ENCODE results near the gene PLXNA2.

Gene PLXNA2, protein sequence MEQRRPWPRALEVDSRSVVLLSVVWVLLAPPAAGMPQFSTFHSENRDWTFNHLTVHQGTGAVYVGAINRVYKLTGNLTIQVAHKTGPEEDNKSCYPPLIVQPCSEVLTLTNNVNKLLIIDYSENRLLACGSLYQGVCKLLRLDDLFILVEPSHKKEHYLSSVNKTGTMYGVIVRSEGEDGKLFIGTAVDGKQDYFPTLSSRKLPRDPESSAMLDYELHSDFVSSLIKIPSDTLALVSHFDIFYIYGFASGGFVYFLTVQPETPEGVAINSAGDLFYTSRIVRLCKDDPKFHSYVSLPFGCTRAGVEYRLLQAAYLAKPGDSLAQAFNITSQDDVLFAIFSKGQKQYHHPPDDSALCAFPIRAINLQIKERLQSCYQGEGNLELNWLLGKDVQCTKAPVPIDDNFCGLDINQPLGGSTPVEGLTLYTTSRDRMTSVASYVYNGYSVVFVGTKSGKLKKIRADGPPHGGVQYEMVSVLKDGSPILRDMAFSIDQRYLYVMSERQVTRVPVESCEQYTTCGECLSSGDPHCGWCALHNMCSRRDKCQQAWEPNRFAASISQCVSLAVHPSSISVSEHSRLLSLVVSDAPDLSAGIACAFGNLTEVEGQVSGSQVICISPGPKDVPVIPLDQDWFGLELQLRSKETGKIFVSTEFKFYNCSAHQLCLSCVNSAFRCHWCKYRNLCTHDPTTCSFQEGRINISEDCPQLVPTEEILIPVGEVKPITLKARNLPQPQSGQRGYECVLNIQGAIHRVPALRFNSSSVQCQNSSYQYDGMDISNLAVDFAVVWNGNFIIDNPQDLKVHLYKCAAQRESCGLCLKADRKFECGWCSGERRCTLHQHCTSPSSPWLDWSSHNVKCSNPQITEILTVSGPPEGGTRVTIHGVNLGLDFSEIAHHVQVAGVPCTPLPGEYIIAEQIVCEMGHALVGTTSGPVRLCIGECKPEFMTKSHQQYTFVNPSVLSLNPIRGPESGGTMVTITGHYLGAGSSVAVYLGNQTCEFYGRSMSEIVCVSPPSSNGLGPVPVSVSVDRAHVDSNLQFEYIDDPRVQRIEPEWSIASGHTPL (N-terminal part only)

DNA sequence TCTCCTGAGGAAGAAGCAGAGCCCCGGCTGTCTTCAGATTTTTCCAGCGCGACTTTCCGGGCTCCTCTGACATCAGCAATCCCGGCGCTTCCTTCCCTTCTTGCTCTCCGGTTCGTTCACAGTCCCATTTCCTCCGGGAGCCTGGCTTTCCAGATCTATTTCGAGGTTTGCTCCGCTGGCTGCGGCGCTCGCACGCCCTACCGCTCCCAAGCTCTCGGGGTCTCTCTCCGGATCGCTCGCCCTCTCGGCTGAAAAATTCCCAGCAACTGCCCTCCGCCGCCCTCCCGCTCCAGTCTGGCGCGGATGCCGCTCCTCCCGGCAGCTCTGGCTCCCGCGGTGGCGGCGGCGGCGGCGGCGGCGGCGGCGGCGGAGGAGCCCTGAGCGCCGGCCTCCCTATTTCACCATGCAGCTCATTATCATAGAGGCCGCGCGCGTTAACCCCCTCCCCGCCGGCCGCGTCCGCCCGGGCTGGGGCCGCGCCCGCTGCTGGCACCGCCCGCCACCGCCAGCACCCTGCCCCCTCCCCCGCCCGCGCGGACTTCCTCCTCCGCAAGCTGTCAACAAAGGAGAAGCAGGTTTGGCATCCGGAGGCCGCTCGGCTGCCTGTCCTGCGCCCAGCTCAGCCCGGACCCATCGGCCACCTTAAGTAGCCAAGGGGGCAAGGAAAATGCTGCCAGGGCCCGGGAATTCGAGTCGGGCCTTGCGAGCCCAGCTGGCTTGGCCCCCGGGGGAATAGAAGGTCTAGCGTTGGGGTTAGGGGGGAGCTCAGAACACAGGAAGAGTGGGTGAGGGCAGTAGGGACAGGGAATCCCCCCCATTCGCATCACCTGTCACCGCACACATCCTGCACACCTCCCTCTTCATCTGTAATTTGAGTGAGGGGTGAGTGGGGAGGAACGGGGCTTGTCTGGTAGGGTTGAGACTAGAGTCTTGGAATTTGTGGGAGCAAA, at the start of gene PLXNA2:
TSS of gene PLXNA2 (minus strand) at position 418 of the 950 bp plus-strand sequence. CDS start 26,462 bp downstream, outside the sequence.
- TF ChIP-seq GATA2 (IDR thresholded peaks at IDR 0.05; ENCODE audit: low read depth, low read length): no peak
- TF ChIP-seq GATA3 (IDR thresholded peaks at IDR 0.05; ENCODE audit: low read depth, low read length): no peak

DNA sequence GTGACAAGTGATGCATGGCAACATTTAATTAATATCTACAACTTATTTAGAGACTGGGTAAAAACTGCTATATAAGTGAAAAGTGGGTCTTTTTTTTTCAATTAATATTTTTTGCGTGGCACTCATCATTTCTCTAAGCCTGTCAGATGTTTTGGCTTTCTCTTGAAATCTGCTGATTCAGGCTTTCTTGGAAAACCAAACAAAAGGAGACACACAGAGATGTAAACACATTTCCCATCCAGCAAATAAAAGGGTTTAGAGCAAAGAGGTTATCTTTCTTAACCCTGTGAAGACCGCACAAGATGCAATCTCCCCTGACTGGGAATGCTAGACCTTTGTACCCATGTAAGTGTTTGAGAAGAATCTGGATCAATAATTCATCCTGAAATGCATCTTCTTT, 48.7 kb upstream of the PLXNA2 start:
- TF ChIP-seq GATA3 (IDR thresholded peaks at IDR 0.05; ENCODE audit: low read depth, low read length) (no peak), GATA2 (IDR thresholded peaks at IDR 0.05; ENCODE audit: low read depth, low read length) (no peak)

DNA sequence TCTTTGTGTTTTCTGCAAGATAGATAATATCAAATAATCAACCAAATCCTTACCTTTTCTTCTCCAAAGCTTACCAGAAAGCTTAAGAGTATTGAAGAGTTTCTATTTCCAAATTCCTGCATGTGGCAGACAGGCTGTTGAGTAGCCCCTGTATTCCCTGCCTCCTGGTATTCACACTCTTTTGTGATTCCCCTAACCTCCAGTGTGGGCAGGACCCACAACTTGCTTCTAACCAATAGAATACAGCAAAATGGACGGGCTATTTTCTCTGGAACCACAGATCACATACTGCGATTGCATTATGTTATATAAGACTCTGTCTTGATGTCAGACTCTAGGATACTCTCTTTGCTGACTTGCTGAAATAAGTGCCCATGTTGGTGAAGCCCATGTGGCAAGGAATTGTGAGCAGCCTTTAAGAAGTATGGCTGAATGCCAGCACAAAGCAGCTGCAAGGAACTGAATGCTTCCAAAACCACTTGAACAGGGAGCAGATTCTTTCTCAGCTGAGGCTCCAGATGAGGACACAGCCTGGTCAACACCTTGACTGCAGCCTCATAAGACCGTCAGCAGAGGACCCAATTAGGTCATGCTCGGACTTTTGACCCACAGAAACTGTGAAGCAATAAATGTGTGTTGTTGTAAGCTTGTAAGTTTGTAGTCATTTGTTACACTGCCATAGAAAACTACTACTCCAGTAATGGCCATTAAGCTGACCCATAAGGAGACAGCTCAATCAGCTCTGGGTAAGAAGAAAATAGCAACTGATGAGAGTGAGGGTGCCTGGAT, 47.9 kb upstream of the PLXNA2 start:
- TF ChIP-seq GATA3 (IDR thresholded peaks at IDR 0.05; ENCODE audit: low read depth, low read length) (no peak), GATA2 (IDR thresholded peaks at IDR 0.05; ENCODE audit: low read depth, low read length) (no peak)

DNA sequence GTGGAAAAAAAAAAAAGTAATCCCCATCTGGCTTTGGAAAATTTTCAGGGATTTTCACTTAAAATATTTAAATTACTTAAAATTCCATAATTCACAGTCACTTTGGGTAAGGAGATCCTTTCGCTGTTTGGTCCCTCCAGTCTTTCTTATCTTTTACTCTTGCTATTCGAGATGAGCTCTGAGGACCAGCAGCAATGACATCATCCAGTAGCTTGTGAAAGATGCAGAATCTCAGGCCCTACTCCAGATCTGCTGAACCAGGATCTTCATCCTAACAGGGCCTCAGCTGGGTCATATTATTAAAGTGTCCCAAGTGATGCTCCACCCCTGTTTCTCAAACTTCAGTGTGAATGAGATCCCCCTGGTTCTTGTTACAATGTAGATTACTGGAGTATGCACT, 46.9 kb upstream of the PLXNA2 start:
- no peak for TF ChIP-seq GATA3 (IDR thresholded peaks at IDR 0.05; ENCODE audit: low read depth, low read length)
- no peak for TF ChIP-seq GATA2 (IDR thresholded peaks at IDR 0.05; ENCODE audit: low read depth, low read length)

- TF ChIP-seq GATA2 (IDR thresholded peaks at IDR 0.05; ENCODE audit: low read depth, low read length) (no peak), GATA3 (IDR thresholded peaks at IDR 0.05; ENCODE audit: low read depth, low read length) (no peak)
Observed at GRCh38 chr1:208289716-208290115, 45.5 kb upstream of the PLXNA2 start.

- no peak for TF ChIP-seq GATA2 (IDR thresholded peaks at IDR 0.05; ENCODE audit: low read depth, low read length)
- TF ChIP-seq GATA3 (IDR thresholded peaks at IDR 0.05; ENCODE audit: low read depth, low read length): no peak
Observed at GRCh38 chr1:208288495-208288894, 44.3 kb upstream of the PLXNA2 start.

DNA sequence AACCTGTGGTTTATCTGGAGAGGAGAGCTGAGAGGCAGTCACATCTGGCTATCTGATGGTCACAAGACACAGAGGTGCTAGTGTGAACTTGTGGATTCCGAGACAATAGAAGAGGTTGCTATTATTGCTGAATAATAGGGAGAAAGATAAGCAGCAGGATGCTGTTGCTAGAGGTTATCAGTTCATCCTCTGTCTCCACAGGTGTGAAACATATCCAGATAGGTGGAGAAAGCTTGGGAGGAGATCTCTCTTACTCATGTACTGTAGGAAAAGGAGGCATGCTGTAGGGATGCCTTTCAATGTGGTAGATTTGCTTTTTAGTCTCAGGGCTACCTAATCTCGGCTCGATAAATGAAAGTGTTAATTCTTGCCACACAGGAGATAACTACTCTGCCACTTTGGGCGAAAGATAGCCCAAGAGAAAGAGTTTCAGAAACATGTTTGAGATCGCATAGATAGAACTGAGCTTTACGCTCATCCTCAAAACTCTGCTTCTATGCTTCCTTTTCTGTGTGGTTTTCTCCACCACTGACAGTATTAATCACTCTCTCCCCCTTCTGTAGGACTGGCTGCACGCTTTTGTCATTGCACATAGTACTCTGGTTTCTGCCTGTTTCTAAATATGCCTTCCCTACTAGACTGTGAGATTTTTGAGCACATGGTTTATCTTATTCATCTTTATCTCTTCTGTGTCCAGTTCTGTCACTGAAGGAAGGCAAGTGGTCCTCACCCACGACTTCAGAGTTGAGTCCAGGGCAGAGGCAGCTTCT, 36.7 kb upstream of the PLXNA2 start:
- no peak for TF ChIP-seq GATA3 (IDR thresholded peaks at IDR 0.05; ENCODE audit: low read depth, low read length)
- TF ChIP-seq GATA2 (IDR thresholded peaks at IDR 0.05; ENCODE audit: low read depth, low read length): 0 out of 2 replicates have a peak, but pooled peaks have one; percentile 11

DNA sequence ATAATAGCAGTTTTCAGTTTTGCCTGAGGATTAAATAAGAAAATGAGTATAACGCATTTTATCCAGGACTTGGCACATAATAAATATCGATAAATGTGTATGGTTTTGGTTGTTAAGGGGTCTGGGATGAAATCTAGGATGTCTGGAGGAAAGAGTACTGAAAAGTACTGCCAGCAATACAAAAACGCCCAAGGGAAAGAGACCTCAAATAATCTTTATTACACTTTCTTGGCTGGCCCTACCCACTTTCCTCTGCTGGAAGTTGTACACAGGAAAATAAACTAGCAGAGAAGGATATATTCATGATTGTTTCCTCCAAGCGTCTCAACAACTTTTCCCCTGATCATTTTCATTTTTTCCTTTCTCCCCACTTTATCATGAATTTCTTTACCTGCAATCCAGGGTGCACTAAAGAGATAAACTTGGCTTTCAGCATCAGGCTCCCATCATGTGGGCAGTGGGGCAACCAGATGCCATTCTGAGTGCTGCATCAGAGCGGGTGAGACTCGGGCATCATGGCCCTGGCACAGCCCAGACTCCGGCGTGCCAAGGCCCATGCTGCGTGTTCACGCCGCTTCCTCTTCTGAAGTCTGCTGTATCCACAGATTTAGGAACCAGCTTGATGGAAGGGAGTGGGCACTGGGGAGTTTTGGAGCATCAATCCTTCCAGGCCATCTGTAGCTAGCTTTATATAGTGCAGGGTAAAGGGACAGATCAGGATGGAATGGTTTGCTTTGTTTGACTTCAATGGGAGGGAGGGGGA, 35.8 kb upstream of the PLXNA2 start:
- no peak for TF ChIP-seq GATA3 (IDR thresholded peaks at IDR 0.05; ENCODE audit: low read depth, low read length)
- TF ChIP-seq GATA2 (IDR thresholded peaks at IDR 0.05; ENCODE audit: low read depth, low read length): no peak

GRCh38 chr1:208278638-208279037, 34.5 kb upstream of the PLXNA2 start:
- TF ChIP-seq GATA3 (IDR thresholded peaks at IDR 0.05; ENCODE audit: low read depth, low read length) (no peak), GATA2 (IDR thresholded peaks at IDR 0.05; ENCODE audit: low read depth, low read length) (no peak)

GRCh38 chr1:208276757-208277435, 32.7 kb upstream of the PLXNA2 start:
- TF ChIP-seq GATA2 (IDR thresholded peaks at IDR 0.05; ENCODE audit: low read depth, low read length) (no peak), GATA3 (IDR thresholded peaks at IDR 0.05; ENCODE audit: low read depth, low read length) (no peak)

- TF ChIP-seq GATA2 (IDR thresholded peaks at IDR 0.05; ENCODE audit: low read depth, low read length): no peak
- TF ChIP-seq GATA3 (IDR thresholded peaks at IDR 0.05; ENCODE audit: low read depth, low read length): no peak
Observed at GRCh38 chr1:208275083-208275482, 30.9 kb upstream of the PLXNA2 start.
